ENCODE measurements around the gene DCAF6. TPM values are rescaled to one million over a fixed set of nuclear protein-coding genes. Genes with fewer than 3 reads are reported as not detected.

Gene DCAF6
- total and polyA plus RNA-seq, 7 donors: 33.6 to 102 (median 79.6) TPM

GRCh38 chr1:167964646-167965045, 28.2 kb downstream of the DCAF6 start:
- WGBS, 2 donors: 75 to 87% methylated on average over 4 of the region's 4 CpGs

GRCh38 chr1:167966050-167966449, 29.6 kb downstream of the DCAF6 start:
- peaks cover 0 to 26% (median 6%) of the 10 kb centered on the region in 4 donors for H3K36me3 ChIP-seq
- no peaks in the 10 kb centered on the region for H3K9me3 ChIP-seq
- no peak for DNase-seq
- no peak overlapping the region for H3K4me3 ChIP-seq
- TF ChIP-seq POLR2AphosphoS5 (IDR thresholded peaks at IDR 0.05): no peak
- no peak for TF ChIP-seq CTCF (IDR thresholded peaks at IDR 0.05)
- TF ChIP-seq POLR2A (IDR thresholded peaks at IDR 0.05): no peak
- no peak for TF ChIP-seq EP300 (IDR thresholded peaks at IDR 0.05)
- intact Hi-C loops (cut with DNase I): no loop called here
- no peaks in the 10 kb centered on the region for H3K27me3 ChIP-seq
- peaks cover 0 to 13% (median 3%) of the 10 kb centered on the region in 4 donors for H3K4me1 ChIP-seq
- 41 to 69% methylated on average over 4 of the region's 4 CpGs for WGBS, 2 donors
- no peak overlapping the region for H3K27ac ChIP-seq

More at GRCh38 chr1:167964646-167965045, 28.2 kb downstream of the DCAF6 start:
- intact Hi-C loops (cut with DNase I): no loop called here
- H3K27me3 ChIP-seq: no peaks in the 10 kb centered on the region
- H3K4me3 ChIP-seq: no peak overlapping the region
- H3K36me3 ChIP-seq: peaks cover 0 to 25% (median 6%) of the 10 kb centered on the region in 4 donors
- H3K9me3 ChIP-seq: no peaks in the 10 kb centered on the region
- no peak for DNase-seq
- TF ChIP-seq CTCF (IDR thresholded peaks at IDR 0.05): no peak
- no peak for TF ChIP-seq EP300 (IDR thresholded peaks at IDR 0.05)
- TF ChIP-seq POLR2AphosphoS5 (IDR thresholded peaks at IDR 0.05): no peak
- TF ChIP-seq POLR2A (IDR thresholded peaks at IDR 0.05): no peak
- H3K4me1 ChIP-seq: peaks cover 0 to 13% (median 3%) of the 10 kb centered on the region in 4 donors
- no peak overlapping the region for H3K27ac ChIP-seq

GRCh38 chr1:167968569-167968968, 32.1 kb downstream of the DCAF6 start:
- Histone ChIP-seq H3K9me3 (no peaks in the 10 kb centered on the region), H3K27me3 (no peaks in the 10 kb centered on the region), H3K4me3 (no peak overlapping the region), H3K27ac (no peak overlapping the region), H3K4me1 (peaks cover 0 to 24% (median 5%) of the 10 kb centered on the region in 4 donors), H3K36me3 (peaks cover 0 to 26% (median 6%) of the 10 kb centered on the region in 4 donors)
- TF ChIP-seq CTCF (IDR thresholded peaks at IDR 0.05): no peak
- TF ChIP-seq POLR2AphosphoS5 (IDR thresholded peaks at IDR 0.05): no peak
- TF ChIP-seq POLR2A (IDR thresholded peaks at IDR 0.05): no peak
- TF ChIP-seq EP300 (IDR thresholded peaks at IDR 0.05): no peak
- intact Hi-C loops (cut with DNase I): no loop called here
- no peak for DNase-seq
- 82 to 96% methylated on average over 3 of the region's 3 CpGs for WGBS, 2 donors

GRCh38 chr1:167973832-167974231, 37.3 kb downstream of the DCAF6 start:
- WGBS, 2 donors: 91 to 93% methylated on average over 2 of the region's 2 CpGs
- Histone ChIP-seq H3K4me1 (peaks cover 0 to 16% (median 2%) of the 10 kb centered on the region in 4 donors), H3K9me3 (no peaks in the 10 kb centered on the region), H3K27ac (no peak overlapping the region), H3K27me3 (no peaks in the 10 kb centered on the region), H3K36me3 (peaks cover 0 to 28% (median 4%) of the 10 kb centered on the region in 4 donors), H3K4me3 (no peak overlapping the region)
- DNase-seq: no peak
- intact Hi-C loops (cut with DNase I): no loop called here
- no peak for TF ChIP-seq POLR2A (IDR thresholded peaks at IDR 0.05)
- no peak for TF ChIP-seq POLR2AphosphoS5 (IDR thresholded peaks at IDR 0.05)
- no peak for TF ChIP-seq CTCF (IDR thresholded peaks at IDR 0.05)
- no peak for TF ChIP-seq EP300 (IDR thresholded peaks at IDR 0.05)

GRCh38 chr1:167974698-167975097, 38.2 kb downstream of the DCAF6 start:
- H3K4me3 ChIP-seq: no peak overlapping the region
- TF ChIP-seq EP300 (IDR thresholded peaks at IDR 0.05) (no peak), CTCF (IDR thresholded peaks at IDR 0.05) (no peak), POLR2AphosphoS5 (IDR thresholded peaks at IDR 0.05) (no peak), POLR2A (IDR thresholded peaks at IDR 0.05) (no peak)
- peaks cover 0 to 25% (median 4%) of the 10 kb centered on the region in 4 donors for H3K36me3 ChIP-seq
- no peaks in the 10 kb centered on the region for H3K27me3 ChIP-seq
- DNase-seq: no peak
- H3K27ac ChIP-seq: no peak overlapping the region
- peaks cover 0 to 16% (median 2%) of the 10 kb centered on the region in 4 donors for H3K4me1 ChIP-seq
- intact Hi-C loops (cut with DNase I): no loop called here
- 72 to 87% methylated on average over 4 of the region's 4 CpGs for WGBS, 2 donors
- no peaks in the 10 kb centered on the region for H3K9me3 ChIP-seq
